HG02623 (cell line): ENCODE measurements around the gene GARIN5A.
"Not testable (repeated sequence)": the region's sequence is repeated elsewhere in the genome, so short reads cannot be mapped to it uniquely, and the experiment has no call there.

ENCODE experiments used
- ATAC-seq: cut with Tn5 transposase; IDR thresholded peaks from one replicate; pipeline ENCODE4 v1.9.1; 2021; ENCODE audit warnings: moderate library complexity; ENCODE audit not compliant: unreplicated experiment

The GARIN5A gene

GRCh38 chr19:50489461-50490011 is 12.9 kb upstream of the GARIN5A start:
- ATAC-seq, result no peak

DNA sequence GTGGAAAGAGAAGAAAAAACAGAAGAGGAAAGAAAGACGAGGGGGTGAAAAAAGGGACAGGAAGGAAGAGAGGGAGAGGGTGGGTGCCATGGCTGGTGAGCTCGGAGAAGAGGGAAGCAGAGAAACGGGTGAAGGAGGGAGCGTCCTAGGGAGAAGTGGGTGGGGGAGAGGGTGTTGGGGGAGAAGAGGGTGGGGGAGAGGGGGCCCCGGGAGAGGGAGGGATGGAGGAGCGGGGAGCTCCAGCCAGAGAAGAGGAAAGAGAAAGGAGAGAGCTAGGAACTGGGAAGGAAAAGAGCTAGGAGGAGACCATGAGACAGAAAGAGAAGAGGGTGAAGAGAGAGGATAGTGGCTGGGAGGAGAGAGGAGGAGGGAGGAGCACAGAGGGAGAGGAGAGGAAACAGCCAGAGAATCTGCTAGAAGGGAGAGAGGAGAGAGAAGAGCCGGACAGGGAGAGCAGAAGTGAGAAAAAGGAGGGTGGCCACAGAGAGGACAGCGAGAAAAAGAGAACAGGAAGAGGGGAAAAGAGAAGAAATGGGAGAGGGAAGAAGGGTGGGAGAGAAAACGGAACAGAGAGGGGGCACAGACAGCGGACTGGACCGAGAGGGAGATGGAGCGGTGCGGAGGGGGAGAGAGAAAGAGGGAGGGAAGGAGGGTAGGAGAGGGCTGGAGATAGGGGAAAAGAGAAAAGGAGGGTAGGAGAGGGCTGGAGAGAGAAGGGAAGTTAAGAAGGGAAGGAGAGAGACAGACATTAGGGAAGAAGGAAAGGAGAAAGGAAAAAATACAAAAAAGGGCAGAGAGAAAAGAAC is 11.9 kb upstream of the GARIN5A start:
- ATAC-seq, result no peak

GRCh38 chr19:50486823-50487515 is 10.3 kb upstream of the GARIN5A start:
- ATAC-seq, result no peak

- ATAC-seq, result no peak
Measured at GRCh38 chr19:50485284-50485955, 8.8 kb upstream of the GARIN5A start.

DNA sequence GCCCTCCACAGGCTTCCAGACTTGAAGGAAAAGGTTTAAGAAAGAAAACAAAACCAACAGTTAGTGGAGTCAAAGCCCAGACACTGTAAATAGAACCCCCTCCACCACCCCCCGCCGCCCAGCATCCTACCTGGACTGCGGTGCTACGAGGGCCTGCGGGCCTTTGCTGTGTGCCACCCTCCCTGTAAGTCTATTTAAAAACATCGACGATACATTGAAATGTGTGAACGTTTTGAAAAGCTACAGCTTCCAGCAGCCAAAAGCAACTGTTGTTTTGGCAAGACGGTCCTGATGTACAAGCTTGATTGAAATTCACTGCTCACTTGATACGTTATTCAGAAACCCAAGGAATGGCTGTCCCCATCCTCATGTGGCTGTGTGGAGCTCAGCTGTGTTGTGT is 6.3 kb upstream of the GARIN5A start:
- ATAC-seq, result no peak

GRCh38 chr19:50482271-50482855 is 5.7 kb upstream of the GARIN5A start:
- ATAC-seq, result no peak

DNA sequence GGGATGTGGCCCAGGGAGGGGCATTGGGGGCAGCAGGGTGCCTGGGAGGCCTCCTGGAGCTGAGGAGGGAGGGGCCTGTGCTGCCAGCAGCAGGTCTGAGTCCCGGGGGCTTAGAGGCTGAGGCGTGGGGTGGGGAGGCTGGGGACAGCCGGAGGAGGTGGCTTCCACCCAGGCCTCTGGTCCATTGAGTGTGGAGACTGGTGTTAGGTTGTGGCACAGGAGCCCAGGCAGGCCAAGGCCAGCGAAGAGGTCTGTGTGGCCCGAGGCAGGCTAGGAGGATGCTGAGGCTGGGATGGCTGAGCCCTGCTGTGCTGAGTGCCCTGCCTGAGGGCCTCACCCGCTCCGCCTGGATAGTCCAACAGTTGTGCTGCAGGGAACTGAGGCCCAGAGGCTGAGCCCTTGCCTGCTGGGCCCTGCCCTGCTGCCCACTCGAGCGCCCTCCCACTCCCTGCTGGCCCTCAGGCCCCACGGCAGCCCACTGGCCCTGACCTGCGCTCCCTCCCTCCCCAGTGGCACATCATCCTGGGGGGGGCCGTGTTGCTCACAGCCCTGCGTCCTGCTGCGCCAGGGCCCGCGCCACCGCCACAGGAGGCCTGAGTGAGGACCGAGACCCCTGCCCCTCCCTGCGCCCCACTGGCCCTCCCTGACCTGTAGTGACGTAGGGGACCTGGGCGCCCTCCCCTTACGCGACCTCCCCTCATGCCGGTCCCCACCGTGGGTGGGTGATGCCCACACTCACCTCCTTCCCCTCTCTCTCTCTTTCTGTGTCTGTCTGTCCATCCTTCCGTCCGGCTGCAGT is 4.9 kb upstream of the GARIN5A start:
- ATAC-seq, result no peak

DNA sequence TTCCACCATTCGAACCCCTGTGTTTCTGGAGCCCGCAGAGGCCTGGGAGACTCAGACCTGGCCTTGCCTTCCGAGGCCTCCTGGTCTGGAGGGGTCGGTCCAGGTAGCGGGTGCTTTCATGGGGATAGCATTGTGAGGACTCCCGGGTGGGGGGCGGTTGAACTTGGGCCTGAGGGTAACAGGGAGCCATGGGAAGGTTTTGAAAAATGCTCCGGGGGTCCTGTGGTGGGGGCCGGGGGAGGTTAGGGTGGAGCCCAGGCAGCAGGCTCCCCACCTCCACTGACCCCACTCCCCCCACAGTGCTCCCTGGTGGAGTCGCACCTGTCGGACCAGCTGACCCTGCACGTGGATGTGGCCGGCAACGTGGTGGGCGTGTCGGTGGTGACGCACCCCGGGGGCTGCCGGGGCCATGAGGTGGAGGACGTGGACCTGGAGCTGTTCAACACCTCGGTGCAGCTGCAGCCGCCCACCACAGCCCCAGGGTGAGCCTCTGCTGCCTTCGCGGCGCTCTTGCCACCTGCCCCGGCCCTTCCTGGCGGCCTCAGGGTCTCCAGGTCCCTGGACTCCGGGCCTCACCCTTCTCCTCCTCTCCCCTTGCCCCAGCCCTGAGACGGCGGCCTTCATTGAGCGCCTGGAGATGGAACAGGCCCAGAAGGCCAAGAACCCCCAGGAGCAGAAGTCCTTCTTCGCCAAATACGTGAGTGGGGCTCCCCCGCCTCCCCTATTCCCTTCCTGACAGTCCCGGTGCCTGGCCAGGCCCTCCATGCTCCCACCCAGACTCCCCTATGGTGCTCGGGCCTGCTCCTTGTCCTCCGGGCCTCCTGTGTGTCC is 3.8 kb upstream of the GARIN5A start:
- ATAC-seq, result no peak

- no peak for ATAC-seq
Measured at GRCh38 chr19:50479761-50480251, 3.2 kb upstream of the GARIN5A start.

GRCh38 chr19:50478901-50479715 is 2.5 kb upstream of the GARIN5A start:
- no peak for ATAC-seq

DNA sequence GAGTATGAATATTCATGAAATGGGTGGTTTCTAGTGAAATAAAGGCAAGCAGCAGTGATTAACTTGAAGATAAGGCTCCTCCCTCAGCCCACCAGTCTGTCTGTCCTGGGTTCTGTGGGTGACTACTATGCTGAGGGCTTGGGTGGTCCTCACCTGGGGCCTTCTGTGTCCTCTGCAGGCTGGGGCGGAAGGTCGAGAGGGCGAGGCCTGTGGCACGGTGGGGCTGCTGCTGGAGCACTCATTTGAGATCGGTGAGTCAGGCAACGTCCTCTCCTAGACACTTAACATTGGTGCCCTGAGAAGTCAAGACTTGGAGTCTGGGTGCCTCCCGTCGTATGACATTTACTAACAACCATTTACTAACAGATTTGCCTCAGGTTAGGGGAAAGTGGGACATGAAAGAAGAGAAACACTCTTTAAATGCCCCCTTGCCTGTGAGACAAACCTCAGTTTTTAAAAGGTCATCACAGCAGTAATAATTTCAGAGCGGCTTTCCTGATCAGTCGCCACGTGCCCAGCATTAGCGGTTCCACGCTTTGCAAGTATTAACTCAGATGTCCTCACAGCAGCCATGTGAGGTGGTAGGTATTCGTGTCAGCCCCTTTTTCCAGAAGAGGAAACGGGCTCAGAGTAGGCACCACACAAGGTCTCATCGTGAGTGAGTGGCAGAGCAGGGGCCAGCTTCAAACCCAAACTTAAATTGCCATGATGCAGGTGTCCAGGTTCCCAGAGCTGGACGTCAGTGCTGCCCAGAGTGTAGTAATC is 1.3 kb upstream of the GARIN5A start:
- ATAC-seq, result no peak

GRCh38 chr19:50476907-50477238 is 225 bp upstream of the GARIN5A start:
- ATAC-seq, result no peak

- ATAC-seq, result peak; percentile 3
Measured at GRCh38 chr19:50475736-50476223, 868 bp downstream of the GARIN5A start.

GRCh38 chr19:50475101-50475568 is 1.5 kb downstream of the GARIN5A start:
- no peak for ATAC-seq

- not testable (repeated sequence) for ATAC-seq
Measured at GRCh38 chr19:50473336-50473735, 3.3 kb downstream of the GARIN5A start.

DNA sequence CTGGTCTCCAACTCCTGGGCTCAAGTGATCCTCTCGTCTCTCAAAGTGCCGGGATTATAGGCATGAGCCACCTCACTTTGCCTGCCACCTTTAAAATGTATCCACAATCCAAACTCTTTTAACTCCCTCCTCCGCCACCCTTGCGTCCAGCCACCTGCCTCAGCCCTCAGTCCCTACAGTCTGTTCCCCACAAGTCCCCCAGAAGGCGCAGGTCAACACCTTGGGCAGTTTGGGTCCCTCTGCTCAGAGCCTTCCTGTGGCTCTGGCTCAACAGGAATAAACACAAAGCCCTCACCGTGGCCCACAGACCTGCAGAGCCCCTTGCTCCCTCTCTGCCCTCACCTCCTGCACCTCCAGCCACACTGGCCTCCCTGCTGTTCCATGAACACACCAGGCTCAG is 7.8 kb downstream of the GARIN5A start:
- no peak for ATAC-seq

- no peak for ATAC-seq
Measured at GRCh38 chr19:50467566-50467965, 9.1 kb downstream of the GARIN5A start.

DNA sequence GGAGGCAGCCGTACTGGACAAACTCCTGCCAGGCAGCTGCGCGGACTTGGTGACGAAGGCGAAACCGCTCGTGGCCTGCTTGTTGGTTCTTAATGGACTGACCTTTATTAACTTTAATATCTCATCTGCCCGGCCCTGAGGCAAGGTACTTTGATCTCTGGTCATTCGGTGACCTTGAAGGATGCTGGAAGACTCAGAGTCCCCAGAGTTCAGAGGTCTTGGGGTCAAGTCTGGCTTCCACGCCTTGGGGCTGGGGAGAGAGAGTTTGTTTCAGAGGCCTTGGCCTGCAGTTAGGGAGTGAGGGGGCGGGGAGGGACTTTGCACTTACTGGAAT is 10.0 kb downstream of the GARIN5A start:
- ATAC-seq, result no peak
